C1 segment of cervical spinal cord (tissue), 14 donors: ENCODE measurements around the gene AKAP13.
"Not testable (repeated sequence)": the region's sequence is repeated elsewhere in the genome, so short reads cannot be mapped to it uniquely, and the experiment has no call there.

ENCODE experiments used
- DNase-seq, 14 donors: peaks; one replicate each; lab custom pipeline; 2025; lab: John Stamatoyannopoulos, UW

Gene AKAP13

DNA sequence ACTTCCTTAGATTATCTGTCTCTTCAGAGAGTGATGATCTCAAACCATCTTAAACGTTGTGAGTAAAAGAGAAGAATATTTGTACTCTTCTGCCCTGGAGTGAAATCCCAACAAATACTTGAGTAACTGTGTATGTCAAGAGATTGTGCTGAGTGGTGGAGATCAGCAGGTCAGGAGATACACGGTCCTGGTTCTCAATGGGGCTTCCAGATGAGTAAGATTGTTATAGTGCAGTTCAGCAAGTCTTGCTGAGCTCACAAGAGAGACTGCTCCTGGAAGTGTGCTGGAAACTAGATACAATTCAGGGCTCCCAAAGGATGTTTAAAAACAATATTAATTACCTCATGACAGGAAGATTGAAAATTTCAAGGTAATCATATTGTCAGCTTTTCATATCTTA is 184.3 kb downstream of the AKAP13 start:
- DNase-seq = no peak

DNA sequence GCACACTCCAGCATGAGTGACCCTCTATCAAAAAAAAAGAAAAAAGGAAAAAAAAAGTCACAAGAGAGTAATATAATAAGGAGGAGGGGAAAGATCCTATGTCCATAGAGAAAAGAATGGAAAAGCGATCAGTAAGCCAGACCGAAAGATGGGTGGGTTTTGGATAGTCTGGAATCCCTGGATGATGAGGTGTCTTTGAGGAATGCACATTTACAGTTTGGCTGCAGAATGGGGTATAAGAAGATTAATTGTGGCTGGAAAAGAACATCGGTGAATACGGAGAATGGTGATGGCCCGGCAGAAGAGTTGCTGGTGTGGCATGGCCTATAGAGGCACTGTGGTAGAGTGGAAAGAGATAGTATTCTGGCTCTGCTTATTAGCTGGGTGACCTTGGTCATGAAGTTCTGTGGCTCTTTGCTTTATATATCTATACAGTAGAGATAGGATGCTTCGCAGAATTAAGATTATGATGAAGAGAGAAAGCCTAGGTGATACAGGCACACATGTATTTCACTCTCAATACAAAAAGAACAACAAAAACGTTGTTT is 187.9 kb downstream of the AKAP13 start:
- no peak for DNase-seq

DNA sequence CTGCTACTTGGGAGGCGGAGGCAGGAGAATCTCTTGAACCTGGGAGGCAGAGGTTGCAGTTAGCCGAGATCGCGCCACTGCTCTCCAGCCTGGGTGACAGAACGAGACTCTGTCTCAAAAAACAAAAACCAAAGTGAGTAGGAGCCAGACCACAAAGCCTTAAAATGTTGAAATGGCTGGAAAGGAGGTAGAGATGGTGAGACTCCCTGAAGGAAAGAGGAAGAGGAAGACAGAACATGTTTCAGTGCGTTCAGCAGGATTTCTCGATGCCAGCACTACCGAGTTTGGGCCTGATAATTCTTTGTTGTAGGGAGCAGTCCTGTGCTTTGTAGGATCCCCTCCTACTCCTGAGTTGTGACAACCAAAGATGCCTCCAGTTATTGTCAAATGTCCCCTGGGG is 189.9 kb downstream of the AKAP13 start:
- DNase-seq = no peak

DNA sequence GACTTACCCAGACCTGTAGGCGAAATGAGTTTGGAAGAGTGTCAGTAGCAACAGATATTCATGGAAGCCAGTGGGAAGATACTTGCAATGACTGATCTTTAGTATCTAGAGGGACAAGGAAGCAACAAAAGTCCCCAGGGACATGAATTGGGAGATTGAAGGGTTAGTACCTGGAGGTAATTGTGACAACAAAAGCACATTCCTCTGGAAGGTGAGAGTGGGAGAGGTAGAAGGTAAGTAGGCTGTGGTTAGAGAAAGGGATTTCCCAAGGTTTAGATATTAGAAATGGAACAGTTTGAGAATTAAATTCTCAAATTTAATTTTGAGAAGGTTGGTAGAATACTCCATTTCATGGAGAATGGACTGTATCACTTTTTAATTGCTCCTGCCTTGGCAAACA is 191.4 kb downstream of the AKAP13 start:
- DNase-seq = no peak

DNA sequence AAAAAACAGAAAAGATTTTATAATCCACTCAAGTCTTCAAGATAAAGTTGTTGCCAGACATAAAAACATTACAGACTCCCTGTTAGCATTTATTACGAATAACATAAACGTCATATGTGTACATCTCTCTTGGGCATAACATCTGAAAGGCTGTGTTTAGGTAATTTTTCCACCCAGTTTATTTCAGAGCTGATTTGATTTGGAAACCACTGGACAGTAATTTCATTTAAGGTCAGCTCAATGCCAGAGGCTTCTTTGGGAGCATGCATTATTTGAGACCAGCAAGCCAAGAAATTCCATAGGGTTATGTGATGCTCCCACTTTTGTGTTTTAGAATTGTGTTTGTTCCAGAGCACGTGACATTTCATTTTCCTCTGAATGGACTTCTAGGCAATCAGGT is 196.0 kb downstream of the AKAP13 start:
- DNase-seq = no peak

DNA sequence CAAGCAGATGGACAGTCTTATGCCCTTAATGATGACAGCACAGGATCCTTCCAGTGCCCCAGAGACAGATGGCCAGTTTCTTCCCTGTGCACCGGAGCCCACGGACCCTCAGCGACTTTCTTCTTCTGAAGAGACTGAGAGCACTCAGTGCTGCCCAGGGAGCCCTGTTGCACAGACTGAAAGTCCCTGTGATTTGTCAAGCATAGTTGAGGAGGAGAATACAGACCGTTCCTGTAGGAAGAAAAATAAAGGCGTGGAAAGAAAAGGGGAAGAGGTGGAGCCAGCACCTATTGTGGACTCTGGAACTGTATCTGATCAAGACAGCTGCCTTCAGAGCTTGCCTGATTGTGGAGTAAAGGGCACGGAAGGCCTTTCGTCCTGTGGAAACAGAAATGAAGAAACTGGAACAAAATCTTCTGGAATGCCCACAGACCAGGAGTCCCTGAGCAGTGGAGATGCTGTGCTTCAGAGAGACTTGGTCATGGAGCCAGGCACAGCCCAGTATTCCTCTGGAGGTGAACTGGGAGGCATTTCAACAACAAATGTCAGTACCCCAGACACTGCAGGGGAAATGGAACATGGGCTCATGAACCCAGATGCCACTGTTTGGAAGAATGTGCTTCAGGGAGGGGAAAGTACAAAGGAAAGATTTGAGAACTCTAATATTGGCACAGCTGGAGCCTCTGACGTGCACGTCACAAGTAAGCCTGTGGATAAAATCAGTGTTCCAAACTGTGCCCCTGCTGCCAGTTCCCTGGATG is 198.7 kb downstream of the AKAP13 start:
- no peak for DNase-seq

DNA sequence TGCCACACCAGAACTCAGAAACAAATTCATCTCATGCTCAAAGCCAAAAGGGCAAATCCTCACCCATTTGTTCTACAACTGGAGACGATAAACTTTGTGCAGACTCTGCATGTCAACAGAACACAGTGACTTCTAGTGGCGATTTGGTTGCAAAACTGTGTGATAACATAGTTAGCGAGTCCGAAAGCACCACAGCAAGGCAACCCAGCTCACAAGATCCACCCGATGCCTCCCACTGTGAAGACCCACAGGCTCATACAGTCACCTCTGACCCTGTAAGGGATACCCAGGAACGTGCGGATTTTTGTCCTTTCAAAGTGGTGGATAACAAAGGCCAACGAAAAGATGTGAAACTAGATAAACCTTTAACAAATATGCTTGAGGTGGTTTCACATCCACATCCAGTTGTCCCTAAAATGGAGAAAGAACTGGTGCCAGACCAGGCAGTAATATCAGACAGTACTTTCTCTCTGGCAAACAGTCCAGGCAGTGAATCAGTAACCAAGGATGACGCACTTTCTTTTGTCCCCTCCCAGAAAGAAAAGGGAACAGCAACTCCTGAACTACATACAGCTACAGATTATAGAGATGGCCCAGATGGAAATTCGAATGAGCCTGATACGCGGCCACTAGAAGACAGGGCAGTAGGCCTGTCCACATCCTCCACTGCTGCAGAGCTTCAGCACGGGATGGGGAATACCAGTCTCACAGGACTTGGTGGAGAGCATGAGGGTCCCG is 199.7 kb downstream of the AKAP13 start:
- peak in 2 of 14 donors; percentile 14 to 43 for DNase-seq

DNA sequence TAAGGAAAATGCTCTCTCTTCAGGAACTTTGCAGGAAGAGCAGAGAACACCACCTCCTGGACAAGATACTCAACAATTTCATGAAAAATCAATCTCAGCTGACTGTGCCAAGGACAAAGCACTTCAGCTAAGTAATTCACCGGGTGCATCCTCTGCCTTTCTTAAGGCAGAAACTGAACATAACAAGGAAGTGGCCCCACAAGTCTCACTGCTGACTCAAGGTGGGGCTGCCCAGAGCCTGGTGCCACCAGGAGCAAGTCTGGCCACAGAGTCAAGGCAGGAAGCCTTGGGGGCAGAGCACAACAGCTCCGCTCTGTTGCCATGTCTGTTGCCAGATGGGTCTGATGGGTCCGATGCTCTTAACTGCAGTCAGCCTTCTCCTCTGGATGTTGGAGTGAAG is 200.5 kb downstream of the AKAP13 start:
- DNase-seq = peak in 1 of 14 donors; percentile 28

DNA sequence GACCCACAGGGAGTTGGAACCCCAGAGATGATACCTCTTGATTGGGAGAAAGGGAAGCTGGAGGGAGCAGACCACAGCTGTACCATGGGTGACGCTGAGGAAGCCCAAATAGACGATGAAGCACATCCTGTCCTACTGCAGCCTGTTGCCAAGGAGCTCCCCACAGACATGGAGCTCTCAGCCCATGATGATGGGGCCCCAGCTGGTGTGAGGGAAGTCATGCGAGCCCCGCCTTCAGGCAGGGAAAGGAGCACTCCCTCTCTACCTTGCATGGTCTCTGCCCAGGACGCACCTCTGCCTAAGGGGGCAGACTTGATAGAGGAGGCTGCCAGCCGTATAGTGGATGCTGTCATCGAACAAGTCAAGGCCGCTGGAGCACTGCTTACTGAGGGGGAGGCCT is 201.1 kb downstream of the AKAP13 start:
- DNase-seq = peak in 3 of 14 donors; percentile 13 to 50 (median 13)

DNA sequence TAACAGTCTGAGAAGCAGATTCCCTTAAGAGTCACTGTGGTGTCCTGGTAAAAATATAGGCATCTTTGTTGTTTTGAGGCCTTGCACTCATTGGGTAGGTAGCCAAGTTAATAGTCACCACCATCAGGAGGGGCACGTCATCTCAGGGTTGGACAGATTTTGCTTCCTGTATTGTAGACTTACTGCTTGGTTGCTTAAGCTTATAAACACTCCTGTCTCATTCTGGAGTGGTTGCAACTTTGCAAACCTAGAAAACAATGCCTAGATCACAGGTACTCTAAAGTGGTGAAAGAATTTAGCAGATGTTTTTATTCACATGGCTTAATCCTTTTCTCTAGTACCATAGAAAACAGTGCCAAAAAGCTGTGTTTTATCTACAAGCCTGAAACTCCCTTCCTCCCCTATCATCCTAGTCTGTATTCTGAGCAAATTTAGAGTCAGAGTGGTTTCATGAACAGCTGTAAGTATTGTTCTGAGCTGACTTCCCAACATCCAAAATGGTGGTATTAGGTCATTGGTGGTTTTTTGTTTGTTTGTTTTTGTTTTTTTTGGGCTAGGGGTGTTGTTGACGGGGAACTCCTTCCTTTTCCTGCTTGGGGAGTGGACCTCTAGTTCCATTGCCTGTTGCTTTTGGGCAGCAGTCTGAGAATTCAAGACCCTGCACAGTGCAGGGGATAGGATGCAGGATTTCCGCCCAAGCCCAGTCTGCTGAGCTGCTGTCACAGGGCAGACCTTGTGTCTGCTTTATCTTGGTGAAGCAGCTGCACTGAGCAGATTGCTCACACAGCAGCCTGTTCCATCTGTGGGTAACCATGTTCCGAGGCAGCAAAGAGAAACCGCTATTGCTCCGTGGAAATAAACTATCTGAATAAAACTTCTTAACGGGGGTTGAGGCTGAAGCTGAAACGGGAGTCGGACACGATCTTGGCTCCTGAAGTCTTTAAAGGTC is 202.0 kb downstream of the AKAP13 start:
- DNase-seq = peak in 7 of 14 donors; percentile 12 to 29 (median 20)

DNA sequence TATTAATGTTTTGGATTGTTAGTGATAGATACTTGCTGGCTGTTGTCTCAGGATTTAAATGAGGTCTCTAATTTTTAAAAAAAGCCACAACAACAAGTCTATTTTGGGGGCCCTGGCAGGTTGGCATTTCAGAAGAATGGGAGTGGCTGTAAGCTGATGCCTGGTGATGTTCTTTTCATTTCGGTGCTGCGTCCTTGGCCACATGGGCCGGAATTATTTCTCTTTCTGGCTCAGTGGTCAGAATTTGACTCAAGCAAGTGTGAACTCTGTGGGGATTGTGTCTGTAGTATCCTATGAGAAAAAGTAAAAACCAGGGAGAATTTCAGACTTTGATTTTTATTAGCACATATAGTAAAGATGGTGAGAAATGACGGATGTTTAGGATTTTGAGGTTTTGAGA is 203.0 kb downstream of the AKAP13 start:
- no peak for DNase-seq

DNA sequence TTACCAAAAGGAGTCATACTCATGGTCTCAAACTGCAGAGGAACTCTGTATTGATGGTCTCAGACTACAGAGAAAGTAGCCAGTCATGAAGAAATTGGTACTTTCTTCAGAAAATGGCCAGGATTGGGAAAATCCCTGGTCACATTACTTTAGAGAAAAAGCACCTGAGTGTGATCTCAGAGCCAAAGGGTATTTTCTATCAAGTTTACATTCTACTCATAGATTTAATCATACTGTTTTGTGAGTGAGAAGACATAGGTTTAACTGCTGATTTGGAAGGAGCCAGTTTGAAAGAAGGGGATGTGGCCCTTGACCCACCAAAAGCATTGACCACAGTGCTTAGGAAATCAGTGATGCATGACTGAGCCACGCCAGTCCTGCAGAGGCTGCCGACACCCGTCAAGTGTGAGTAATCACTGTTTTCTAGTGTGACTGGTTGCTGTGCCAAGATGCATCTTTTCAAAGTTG is 203.6 kb downstream of the AKAP13 start:
- DNase-seq = no peak

DNA sequence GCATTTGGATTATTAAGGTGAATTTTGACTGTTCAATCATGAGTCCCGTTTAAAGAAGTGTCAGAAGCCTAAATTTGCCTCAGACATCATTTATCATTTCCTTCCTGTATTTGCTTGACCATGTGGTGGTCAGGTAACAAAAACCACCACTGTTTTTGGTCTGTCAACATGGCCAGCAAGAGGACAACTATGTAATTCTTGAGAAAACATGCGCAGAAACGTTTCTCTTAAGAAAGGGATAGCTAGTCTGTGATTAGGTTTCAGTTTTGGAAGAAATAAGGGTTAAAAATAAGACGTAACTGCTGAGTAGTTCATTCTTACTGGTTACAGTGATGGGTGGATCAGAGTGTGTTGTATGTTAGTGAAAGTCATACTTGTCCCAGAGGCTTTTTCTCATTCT is 204.5 kb downstream of the AKAP13 start:
- DNase-seq = no peak

DNA sequence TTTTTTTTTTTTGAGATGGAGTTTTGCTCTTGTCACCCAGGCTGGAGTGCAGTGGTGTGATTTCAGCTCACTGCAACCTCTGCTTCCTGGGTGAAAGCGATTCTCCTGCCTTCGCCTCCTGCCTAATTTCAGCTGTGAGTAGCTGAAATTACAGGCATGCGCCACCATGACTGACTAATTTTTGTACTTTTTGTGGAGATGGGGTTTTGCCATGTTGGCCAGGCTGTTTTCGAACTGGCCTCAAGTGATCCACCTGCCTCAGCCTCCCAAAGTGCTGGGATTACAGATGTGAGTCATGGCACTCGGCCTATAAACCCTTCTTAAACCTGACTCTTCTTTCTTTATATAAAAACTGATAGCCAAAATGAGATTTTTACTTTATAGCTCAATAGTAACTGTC is 205.8 kb downstream of the AKAP13 start:
- DNase-seq = not testable (repeated sequence)

DNA sequence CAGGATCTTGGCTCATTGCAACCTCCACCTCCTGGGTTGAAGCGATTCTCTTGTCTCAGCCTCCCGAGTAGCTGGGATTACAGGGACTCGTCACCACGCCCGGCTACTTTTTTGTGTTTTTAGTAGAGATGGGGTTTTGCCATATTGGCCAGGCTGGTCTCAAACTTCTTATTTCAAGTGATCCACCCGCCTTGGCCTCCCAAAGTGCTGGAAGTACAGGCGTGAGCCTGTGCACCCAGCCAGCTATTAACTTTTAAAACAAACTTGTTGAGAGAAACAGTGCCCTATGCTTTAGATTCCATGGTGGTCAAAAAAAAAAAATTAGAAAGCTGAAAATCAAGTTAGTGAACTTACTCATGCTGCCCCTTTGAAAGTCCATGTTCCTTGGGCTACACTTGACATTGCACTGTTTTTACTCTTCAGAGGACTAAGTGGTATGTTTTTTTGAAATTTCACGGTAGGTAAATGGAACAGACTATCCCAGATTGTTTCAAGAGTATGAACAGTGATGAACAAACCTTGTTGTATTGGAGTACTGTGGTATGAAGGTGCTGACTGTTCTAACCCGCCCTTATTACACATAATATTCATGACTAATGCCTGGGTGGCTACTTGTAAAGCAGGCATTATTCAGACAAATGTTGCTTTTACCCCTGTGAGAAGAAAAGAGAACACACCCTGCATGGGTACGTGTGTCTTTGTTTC is 207.5 kb downstream of the AKAP13 start:
- no peak for DNase-seq

DNA sequence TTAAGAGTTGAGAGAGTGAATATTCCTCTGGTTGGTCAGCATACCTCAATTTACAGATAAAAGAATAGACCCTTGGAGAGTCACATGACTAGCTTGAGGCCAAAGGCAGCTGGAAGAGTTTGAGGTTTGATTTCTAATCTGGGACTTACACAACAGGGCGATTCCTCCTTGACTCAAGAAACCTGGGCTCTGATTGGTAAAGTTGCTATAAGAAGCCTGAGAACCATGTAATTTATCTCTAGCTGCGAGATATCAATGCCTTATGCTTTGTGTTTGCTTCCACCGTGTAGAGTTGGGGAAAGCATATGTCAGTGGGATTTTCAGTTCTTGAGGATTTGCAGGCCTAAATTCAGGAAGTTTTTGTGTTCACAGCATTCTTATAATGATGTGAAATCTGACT is 208.3 kb downstream of the AKAP13 start:
- no peak for DNase-seq

DNA sequence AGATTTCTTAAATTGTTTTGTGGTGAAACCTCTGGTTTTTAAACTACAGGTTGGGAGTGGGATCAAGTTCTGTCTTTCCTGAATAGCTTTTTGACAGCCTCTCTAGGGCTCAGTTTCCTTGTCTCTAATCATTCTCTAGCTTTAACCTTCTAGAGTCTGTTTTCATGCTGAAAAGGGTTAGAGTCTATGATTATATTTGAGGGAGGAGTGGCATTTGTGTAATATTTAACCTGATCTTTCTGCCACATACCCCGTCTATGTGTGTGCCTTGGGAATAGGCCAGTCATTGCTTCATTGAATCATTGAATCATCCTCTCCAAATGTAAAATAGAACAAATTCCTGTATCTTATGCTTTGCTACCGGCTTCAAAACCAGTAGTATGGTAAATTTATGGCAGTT is 209.4 kb downstream of the AKAP13 start:
- no peak for DNase-seq

DNA sequence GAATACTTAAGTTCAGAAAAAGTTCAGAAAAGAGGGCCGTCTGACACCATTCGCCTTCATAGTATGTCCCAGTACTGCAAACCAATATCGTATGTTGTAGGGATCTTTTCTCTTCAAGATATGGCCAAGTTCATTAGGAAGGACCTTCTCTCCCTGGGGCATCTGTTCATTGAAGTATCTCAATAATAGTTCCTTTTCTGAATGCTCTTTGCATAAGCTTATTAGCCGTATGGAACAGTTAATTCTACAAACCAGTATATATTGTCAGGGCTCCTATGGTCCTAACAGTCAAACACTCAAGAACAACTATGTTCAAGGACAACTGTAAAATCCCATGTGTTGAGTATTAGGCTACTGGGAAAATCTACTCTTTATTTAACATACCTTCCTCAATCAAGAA is 211.2 kb downstream of the AKAP13 start:
- DNase-seq = no peak

DNA sequence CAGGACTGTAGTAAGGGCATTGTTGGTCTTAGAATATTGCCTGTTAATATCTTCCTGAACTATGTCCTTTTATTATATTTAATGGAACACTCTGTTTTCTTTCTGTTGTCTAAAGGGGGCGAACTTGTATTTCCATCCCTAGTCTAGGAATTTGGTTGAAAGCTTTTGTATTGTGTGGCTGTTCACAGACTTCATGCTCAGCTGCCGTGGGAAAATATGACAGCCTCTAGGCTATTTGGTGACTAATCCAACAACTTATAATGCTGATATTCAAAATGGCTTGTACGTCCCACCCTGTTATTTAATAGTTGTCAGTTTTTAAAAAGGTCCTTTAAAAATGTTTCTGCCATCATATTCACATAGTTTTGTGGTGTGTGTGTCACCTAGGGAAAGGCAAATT is 211.7 kb downstream of the AKAP13 start:
- DNase-seq = no peak

DNA sequence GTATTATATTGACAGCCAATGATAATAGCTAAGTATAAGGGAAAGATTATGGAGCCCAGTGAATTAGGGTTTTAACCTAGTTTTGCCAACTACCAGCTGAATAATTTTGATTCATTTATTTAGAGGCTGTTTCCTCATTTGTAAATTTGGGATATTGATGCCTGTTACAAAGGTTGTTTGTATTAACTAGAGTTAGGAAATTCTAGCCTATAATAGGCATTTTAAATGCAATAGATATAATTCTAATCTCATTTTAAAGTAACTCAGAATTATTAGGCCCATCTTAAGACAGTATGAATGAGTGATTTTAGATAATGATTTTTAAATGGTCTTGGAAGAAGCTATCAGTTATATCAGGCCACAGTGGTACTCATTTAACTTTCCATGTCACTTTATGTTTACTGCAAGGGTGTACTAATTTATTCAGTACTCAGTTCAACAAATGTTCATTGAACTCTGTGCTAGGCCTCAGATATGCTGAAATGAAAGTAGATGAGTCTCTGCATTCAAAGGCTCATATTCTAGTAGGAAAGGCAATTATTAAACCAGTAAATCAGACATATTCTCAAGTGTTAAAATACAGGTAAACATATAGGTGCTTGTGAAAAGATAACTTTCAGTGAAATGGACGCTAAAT is 213.5 kb downstream of the AKAP13 start:
- no peak for DNase-seq
